ENCODE measurements around the gene ZNF280B.
"Not testable (repeated sequence)": the region's sequence is repeated elsewhere in the genome, so short reads cannot be mapped to it uniquely, and the experiment has no call there.

Gene ZNF280B

DNA sequence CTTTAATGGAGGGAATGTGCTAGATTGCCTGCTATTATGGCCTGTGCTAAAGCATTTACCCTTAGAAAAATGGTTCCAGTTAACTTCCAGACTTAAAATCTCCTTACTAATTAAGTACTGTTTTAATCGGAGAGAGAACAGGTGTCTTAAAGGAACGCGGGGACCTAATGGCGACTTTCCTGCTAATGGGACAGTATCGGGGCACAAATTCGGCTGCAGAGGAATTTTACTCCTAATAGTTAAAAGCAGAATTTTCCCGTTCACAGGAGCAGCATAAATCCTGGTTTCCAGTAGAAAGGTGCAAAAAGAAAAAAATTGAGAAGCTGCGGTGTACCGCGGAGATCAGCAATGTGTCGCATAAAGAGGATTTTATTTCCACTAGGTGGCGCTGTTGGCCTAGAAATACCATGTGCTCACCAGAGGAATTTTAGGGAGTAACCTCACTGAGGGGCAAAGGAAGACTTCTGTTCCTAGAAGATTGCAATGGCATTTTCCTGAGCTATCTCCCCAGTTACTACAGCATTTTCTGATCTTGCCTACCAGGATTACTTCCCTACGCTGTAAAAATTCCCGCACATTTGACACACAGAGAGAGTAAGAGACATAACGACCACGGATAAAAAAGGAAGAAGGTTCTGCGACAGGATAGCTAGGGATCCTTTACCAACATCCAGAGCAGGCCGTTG, 44.5 kb downstream of the ZNF280B start:
- DNase-seq (ENCODE audit: low read depth, low spot score), result peak; percentile 24

DNA sequence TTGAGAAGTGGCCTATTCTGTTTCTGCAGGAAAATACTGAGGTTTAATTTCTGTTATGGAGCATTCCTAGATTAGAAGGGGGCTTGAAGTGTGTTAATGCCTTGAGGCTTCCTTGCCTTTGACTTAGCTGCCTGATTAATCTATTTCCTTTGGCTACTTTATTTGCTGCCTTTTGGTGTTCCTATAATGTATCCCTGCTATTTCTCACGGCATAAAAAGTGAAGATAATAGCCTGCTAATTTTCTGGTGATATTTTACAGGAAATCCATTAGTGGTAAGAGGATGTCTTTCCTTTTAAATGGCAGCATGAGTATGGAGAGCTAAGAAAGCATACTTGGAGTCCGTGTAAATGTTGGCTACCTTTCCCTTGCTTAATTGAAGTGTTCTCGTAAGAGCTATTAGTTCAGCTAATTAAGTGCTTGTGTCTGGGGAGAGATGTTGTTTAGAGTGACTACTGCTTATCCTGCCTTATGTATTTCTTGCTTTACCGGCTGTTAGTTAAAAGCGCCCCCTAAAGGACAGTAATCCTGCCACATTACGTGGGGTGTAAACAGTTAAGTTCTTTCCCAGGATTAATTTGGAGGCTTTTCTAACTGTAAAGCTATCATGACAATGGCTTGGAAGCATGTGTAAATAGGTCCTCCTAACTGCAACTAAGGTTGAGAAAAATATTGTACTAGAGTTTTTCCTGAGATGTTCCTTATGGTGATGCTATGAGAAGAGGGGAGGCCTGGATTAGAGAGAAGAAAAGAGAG, 45.6 kb downstream of the ZNF280B start:
- no peak for DNase-seq (ENCODE audit: low read depth, low spot score)

DNA sequence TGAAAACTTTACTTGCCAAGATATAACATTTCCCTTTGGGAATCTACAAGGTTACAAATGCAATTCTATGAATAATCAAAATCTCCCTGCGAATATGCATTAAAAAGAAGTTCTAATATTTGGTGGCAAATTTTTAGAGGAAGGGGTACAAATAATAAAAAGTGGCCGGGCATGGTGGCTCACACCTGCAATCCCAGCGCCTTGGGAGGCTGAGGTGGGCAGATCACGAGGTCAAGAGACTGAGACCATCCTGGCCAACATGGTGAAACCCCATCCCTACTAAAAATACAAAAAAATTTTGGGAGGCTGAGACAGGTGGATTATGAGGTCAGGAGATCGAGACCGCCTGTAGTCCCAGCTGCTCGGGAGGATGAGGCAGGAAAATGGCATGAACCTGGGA, 47.0 kb downstream of the ZNF280B start:
- DNase-seq (ENCODE audit: low read depth, low spot score), result no peak

DNA sequence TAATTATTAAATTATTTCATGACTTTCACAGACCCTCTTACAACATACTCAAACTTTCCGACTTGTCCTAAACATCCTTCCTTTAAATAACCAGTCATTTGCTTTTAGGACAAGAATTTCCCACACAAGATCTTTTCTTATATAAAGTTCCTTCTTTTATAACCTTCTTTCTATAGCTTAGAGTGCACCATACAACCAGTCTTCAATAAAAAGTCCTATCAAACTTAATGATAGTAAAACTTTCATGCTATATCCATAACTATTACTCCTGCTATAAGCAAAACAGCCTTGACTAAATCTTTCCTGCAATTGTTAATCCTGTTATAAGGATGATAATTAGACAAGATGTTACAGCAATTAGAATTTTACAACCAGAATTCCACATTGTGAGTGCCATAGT, 47.4 kb downstream of the ZNF280B start:
- no peak for DNase-seq (ENCODE audit: low read depth, low spot score)

DNA sequence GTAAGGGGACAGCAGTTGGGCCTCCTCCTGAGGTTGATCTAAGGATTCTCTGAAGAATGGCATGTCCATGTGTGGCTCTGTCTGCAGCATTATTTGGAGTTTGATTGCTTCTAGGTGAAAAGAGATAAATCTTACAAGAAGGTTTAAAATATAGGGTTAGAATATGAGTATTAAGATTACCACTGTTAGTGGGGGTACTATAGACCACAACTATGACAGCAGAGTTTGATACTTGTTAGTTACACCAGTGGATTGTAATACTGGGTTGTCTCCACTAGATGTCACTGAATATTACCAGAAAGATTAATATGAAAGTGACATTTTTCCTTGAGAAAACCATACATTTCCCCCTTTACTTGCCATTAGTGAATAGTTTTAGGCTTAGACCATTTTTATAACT, 47.9 kb downstream of the ZNF280B start:
- DNase-seq (ENCODE audit: low read depth, low spot score), result no peak

DNA sequence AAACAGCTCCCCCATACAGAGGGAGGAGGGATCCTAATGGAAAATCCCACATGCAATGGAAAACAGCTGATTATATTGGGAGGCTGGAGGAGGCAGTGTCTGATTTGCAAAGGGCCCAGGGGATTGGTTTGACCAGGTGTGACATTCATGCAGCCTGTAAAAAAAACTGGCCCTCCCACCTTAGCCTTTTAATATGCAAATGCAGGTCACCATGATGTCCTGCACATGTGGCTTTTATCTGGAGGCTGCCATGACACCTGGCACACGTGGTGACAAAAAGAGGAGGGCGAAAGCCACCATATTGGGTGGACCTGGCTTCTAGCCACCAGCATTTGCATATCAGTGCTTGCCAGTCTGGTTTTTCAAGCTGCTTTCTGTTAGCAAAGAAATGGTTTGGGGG, 48.5 kb downstream of the ZNF280B start:
- DNase-seq (ENCODE audit: low read depth, low spot score), result no peak

DNA sequence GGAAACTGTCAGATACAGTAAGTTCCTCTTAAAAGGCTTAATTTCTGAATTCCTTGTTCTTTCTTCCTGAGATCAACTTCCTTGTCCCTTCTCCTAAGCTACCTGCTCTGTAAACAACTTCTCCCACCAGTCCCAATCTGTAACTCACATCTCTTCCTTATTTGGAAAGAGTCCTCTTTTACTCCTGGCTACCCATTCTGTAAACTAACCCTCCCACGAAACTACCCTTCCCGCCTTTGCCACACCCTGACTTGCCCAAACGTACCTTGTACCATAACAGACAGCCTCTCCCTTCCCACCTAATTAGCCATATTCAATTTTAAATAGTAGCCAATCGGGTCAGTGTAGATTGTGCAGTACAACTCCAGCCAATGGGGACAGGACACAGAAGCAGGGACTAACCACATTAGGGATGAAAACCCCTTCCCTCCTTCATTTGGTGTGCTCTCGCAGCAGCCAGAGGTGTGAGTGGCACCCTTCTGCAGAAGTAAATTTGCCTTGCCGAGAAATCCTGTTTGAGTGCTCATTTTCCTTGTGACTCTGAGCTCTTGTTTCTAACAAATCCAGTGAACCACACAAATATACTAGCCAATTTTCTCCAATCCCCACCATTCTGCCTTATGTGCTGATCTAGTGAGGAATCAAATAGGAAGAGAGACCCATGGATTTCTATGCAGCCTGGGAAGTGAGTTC, 49.5 kb downstream of the ZNF280B start:
- no peak for DNase-seq (ENCODE audit: low read depth, low spot score)

DNA sequence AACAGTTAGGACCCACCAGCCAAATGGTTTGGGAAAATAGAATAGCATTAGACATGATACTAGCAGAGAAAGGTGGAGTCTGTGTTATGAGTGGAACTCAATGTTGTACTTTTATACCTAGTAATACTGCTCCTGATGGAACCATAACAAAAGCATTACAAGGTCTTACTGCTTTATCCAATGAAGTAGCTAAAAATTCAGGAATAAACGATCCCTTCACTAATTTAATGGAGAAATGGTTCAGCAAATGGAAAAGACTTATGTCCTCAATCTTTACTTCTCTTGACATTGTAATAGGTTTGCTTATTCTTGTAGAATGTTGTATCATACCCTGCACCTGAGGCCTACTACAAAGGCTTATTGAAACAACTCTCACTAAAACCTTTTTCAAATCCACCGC, 50.2 kb downstream of the ZNF280B start:
- no peak for DNase-seq (ENCODE audit: low read depth, low spot score)

DNA sequence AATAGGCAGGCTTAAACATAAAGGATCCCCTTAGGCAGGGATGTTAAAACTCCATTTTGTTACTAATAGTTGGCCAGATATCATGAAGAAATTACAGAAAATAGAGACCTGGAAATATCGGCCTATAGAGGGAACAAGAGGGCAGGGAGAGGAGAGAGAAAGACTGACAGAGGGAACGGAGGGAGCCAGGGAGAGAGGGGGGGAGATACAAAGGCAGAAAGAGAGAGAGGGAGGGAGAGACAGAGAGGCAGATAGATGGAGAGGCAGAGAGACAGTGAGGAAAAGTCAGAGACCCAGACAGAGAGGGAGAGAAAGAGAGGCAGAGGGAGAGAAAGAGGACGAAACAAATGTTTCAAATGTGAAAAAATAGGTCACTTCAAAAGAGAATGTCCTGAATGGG, 53.5 kb downstream of the ZNF280B start:
- DNase-seq (ENCODE audit: low read depth, low spot score), result no peak

DNA sequence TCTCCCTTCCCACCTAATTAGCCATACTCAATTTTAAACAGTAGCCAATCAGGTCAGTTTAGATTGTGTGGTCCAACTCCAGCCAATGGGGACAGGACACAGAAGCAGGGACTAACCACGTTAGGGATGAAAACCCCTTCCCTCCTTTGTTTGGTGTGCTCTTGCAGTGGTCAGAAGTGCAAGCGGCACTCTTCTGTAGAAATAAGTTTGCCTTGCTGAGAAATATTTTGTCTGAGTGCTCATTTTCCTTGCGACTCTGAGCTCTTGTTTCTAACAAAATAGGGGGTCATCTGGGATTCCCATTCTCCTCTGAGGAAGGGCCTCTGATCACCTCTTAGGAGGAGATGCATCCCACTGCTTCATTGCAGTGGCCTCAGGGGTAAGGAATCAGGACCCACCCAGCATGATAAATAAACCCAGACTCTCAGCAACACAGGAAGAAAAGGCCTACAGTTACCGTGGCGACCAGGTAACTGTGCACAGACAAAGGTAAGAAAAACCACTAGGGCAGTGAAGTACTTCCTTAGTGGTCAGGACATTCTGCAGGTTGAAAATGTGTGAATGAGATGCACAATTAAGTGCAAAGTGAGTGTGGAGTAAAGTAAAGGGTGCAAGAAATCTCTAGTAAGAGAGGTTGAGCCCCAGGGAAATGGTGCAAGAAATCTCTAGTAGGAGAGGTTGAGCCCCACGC, 55.4 kb downstream of the ZNF280B start:
- DNase-seq (ENCODE audit: low read depth, low spot score), result no peak

DNA sequence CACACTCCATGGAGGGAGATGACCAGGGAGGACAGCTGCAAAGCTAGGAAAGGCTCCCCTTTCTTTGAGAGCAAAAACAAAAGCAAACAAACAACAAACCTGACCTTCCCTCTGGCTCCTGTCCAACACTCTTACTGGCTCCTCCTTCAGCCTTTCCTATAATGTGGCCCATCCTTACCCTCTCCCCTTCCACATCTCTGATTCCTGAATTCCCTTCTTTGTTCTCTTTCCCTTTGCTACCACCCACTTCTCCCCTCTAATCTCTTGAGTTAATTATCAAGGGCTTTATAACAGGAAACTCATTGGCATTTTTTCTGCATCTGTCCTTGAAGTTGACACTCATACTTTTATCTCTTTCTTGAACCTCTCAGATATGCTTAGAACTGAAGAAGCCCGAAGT, 56.3 kb downstream of the ZNF280B start:
- no peak for DNase-seq (ENCODE audit: low read depth, low spot score)

DNA sequence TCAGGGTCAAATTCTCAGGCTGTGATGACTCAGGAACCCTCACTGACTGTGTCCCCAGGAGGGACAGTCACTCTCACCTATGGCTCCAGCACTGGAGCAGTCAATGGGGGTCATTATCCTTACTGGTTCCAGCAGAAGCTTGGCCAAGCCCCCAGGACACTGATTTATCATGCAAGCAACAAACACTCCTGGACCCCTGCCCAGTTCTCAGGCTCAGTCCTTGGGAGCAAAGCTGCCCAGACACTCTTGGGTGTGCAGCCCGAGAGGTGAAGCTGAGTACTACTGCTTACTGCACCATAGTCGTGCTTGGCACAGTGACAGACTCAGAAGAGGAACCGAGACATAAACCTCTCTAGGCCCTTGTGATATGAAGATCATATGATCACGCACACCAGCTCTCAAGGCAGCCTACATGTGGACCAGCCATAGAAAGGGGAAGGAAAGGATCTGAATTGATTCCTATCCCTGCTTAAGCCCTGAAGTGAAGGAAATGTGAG, 58.2 kb downstream of the ZNF280B start:
- DNase-seq (ENCODE audit: low read depth, low spot score), result no peak

DNA sequence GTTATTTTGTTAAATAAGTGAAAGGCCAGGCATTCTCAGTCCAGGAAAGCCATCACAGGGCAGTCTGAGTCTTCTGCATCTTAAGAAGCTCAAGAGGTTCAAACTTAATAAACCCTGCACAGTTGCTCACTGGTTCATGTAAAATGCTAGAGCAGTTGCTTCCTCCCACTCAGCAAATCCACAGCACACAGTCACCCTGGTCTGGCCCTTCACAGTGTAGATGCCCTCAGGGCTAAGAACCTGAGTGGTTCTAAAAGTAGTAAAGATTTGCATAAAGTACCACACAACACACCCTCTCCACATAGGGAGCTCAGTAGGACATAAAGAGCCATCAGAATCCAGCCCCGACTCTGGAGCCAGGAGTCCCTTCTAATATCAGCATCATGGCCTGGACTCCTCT, 58.7 kb downstream of the ZNF280B start:
- no peak for DNase-seq (ENCODE audit: low read depth, low spot score)

DNA sequence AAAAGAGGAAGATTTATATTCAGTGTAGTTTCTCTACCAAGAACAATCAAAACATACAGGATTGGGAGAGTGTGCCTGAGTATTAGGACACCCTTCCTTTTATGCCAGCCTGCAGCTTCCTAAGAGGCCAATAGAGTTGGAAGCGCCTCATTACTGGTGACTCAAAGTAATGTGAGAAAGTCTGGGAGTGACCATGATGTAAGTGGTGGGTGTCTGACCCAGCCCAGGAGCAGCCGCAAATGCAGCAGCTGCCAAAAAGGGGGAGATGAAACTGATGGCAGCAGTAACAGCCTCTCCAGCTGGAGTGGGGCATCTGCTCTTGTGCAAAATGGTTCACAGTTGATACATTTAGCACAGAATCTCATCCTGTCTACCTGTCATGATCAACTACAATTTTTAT, 62.0 kb downstream of the ZNF280B start:
- no peak for DNase-seq (ENCODE audit: low read depth, low spot score)

DNA sequence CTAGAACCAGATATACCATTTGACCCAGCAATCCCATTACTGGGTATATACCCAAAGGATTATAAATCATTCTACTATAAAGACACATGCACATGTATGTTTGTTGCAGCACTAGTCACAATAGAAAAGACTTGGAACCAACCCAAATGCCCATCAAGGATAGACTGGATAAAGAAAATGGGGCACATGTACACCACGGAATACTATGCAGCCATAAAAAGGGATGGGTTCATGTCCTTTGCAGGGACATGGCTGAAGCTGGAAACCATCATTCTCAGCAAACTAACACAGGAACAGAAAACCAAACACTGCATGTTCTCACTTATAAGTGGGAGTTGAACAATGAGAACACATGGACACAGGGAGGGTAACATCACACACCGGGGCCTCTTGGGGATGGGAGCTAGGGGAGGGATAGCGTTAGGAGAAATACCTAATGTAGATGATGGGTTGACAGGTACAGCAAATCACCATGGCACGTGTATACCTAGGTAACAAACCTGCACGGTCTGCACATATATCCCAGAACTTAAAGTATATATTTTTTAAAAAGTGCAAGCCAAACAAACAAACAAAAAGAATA, 64.4 kb downstream of the ZNF280B start:
- not testable (repeated sequence) for DNase-seq (ENCODE audit: low read depth, low spot score)

DNA sequence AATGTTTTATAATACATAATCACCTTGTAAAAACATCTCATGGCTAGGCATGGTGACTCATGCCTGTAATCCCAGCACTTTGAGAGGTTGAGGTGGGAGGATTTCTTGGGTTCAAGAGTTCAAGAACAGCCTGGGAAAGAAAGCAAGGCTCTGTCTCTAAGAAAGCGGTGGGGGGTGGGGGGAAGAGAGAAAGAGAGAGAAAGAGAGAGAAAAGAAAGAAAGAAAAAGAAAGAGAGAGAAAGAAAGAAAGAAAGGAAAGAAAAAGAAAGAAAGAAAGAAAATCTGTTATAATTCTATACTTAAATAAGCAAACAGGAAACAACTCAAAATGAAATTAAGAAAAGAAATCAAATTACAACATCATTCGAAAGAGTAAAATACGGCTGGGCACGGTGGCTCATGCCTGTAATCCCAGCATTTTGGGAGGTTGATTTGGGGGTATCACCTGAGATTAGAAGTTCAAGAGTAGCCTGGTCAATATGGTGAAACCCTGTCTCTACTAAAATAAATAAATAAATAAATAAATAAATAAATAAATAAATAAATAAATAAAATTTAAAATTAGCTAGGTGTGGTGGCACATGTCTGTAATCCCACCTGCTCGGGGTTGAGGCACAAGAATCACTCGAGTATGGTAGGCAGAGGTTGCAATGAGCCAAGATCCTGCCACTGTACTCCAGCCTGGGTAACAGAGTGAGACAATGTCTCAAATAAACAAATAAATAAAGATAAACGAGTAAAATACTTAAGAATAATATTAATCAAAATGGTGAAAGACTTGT, 65.4 kb downstream of the ZNF280B start:
- no peak for DNase-seq (ENCODE audit: low read depth, low spot score)

DNA sequence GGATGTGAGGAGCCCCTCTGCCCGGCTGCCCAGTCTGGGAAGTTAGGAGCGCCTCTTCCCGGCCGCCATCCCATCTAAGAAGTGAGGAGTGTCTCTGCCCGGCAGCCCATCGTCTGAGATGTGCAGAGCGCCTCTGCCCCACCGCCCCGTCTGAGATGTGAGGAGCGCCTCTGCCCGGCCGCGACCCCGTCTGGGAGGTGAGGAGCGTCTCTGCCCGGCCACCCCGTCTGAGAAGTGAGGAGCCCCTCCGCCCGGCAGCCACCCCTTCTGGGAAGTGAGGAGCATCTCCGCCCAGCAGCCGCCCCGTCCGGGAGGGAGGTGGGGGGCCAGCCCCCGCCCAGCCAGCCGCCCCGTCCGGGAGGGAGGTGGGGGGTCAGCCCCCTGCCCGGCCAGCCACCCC, 66.9 kb downstream of the ZNF280B start:
- DNase-seq (ENCODE audit: low read depth, low spot score), result not testable (repeated sequence)

DNA sequence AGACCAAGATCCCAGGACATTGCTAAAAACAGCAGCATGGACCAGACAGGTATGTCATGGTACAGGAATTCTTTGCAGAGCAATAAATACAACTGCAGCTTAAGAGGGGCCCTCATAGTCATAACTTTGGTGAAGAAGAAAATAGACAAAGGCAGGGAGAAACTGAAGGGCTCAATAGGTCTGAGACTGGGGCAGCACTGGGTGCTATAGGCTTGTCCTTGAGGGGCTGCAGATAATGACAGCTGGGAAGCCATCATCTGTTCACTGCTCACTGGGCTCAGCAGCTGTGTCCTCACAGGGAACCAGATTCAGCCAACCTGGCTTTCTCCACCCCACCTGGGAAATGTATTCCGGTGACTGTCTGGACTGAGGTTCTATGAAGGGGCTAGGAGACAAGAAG, 68.4 kb downstream of the ZNF280B start:
- no peak for DNase-seq (ENCODE audit: low read depth, low spot score)

All from smooth muscle cell of the brain vasculature (primary cell).